Neural progenitor cell (in vitro differentiated cells): ENCODE results near the gene KLHDC4. TPM values are rescaled to one million over a fixed set of nuclear protein-coding genes. Genes with fewer than 3 reads are reported as not detected.
A peak's percentile ranks its signal among the peaks of the same experiment; 100 is the strongest.

Source experiments
- DNase-seq: peaks from one replicate; pipeline ENCODE4 v3.0.0-alpha.2; 2016; ENCODE audit warnings: low spot score
- H2AFZ ChIP-seq: fragments of 200-600 bp; sonication (generic); replicated peaks from 2 replicates; pipeline ENCODE4 v1.6.1; 2016; ENCODE audit warnings: antibody characterized with exemption
- H3F3A ChIP-seq: fragments of 200-600 bp; sonication (generic); 2 replicates; pipeline ENCODE4 v1.6.1; 2016; ENCODE audit warnings: antibody characterized with exemption, low read depth
- H3K27ac ChIP-seq: fragments of 200-600 bp; sonication (generic); 2 replicates; pipeline ENCODE4 v1.5.1; 2016; ENCODE audit warnings: mild to moderate bottlenecking
- H3K27me3 ChIP-seq: fragments of 200-600 bp; sonication (generic); 2 replicates; pipeline ENCODE4 v1.6.1; 2016; ENCODE audit warnings: mild to moderate bottlenecking, moderate library complexity
- H3K36me3 ChIP-seq: fragments of 200-600 bp; sonication (generic); 2 replicates; pipeline ENCODE4 v1.5.1; 2016
- H3K4me1 ChIP-seq: fragments of 200-600 bp; sonication (generic); 2 replicates; pipeline ENCODE4 v1.6.1; 2016; ENCODE audit warnings: mixed run types
- H3K4me2 ChIP-seq: fragments of 200-600 bp; sonication (generic); 2 replicates; pipeline ENCODE4 v1.6.1; 2016
- H3K4me3 ChIP-seq: fragments of 200-600 bp; sonication (generic); 2 replicates; pipeline ENCODE4 v1.5.1; 2016
- H3K79me2 ChIP-seq: fragments of 200-600 bp; sonication (generic); 2 replicates; pipeline ENCODE4 v1.6.1; 2016; ENCODE audit warnings: low read depth
- H3K9ac ChIP-seq: fragments of 200-600 bp; sonication (generic); 2 replicates; pipeline ENCODE4 v1.6.1; 2016
- H3K9me3 ChIP-seq: fragments of 200-600 bp; sonication (generic); 2 replicates; pipeline ENCODE4 v1.5.1; 2016; ENCODE audit warnings: low read depth
- H4K20me1 ChIP-seq: fragments of 200-600 bp; sonication (generic); 2 replicates; pipeline ENCODE4 v1.6.1; 2016; ENCODE audit warnings: low read depth
- H3K27ac Mint-ChIP-seq: 3 replicates; pipeline ENCODE4 v1.8.0; 2021; ENCODE audit warnings: mixed read lengths
- H3K27me3 Mint-ChIP-seq: 2 replicates; pipeline ENCODE4 v1.8.0; 2022; ENCODE audit warnings: low read depth, mild to moderate bottlenecking, inconsistent platforms, moderate library complexity, mixed read lengths; ENCODE audit not compliant: insufficient read depth
- H3K36me3 Mint-ChIP-seq: 3 replicates; pipeline ENCODE4 v1.8.0; 2021; ENCODE audit warnings: mixed read lengths
- H3K4me1 Mint-ChIP-seq: 3 replicates; pipeline ENCODE4 v1.8.0; 2021; ENCODE audit warnings: mixed read lengths
- H3K4me3 Mint-ChIP-seq: 3 replicates; pipeline ENCODE4 v1.8.0; 2021; ENCODE audit warnings: mild to moderate bottlenecking, moderate library complexity, mixed read lengths
- H3K9me3 Mint-ChIP-seq: 3 replicates; pipeline ENCODE4 v1.8.0; 2020; ENCODE audit warnings: mixed read lengths
- EZH2 ChIP-seq: fragments of 200-600 bp; sonication (generic); IDR thresholded peaks from 2 replicates; pipeline ENCODE4 v1.6.1; 2017; ENCODE audit warnings: antibody characterized with exemption, mild to moderate bottlenecking, moderate library complexity
- EZH2phosphoT487 ChIP-seq: fragments of 200-600 bp; sonication (generic); IDR thresholded peaks from 2 replicates; pipeline ENCODE4 v1.6.1; 2017; ENCODE audit warnings: antibody characterized with exemption
- total RNA-seq: library from RNA; depleted of rRNA; stranded (reverse); fragments of >200 nt; gene quantifications from 2 replicates; pipeline ENCODE4 v1.2.3, GENCODE V29; 2015; ENCODE audit warnings: low replicate concordance
- TF ChIP-seq, protein P1 (sequence below): fragments of 200-600 bp; sonication (generic); IDR thresholded peaks from 2 replicates; pipeline ENCODE4 v1.5.1; 2017; ENCODE audit warnings: antibody characterized with exemption, mild to moderate bottlenecking

The KLHDC4 gene
- total RNA-seq, 1 donor from 2014 or later: 19.2 TPM

DNA sequence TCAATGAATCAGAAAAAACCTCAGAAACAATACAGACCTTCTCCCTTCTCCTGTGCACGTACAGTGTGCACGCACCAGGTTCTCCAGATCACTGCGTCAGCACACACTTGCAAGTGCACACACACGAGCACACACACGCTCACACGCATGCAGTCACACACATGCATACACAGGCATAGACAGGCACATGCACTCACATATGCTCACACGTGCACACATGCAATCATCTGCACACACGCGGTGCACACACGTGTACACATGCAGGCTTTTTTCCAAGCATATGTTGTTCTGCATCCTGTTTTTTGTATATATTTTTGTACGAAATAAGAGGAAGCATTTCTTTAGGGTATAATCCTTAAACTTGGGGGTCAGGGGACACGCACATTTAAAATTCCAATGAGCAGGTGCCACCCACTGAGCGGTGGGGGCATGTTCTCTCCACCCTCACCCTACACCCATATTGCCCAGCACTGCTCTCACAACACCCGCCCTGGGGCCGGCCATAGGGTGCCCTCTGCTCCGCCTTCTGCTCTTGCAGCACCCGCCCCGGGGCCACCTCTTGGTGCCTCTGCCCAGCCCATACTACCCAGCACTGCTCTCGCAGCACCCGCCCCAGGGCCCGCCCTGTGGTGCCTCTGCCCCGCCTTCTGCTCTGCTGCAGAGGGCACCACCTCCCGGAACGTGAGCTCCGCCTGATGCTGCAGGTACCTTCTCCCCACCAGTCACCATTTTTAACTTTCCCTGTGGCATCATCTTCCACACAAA is 20.9 kb downstream of the KLHDC4 start:
- no peaks in the 10 kb centered on the region for H3F3A ChIP-seq
- Mint-ChIP-seq H3K4me3 (no peak overlapping the region), H3K27ac (no peak overlapping the region), H3K9me3 (peaks cover 5% of the 10 kb centered on the region), H3K36me3 (peaks cover 40% of the 10 kb centered on the region), H3K4me1 (peaks cover 13% of the 10 kb centered on the region), H3K27me3 (peaks cover 6% of the 10 kb centered on the region)
- H4K20me1 ChIP-seq: no peaks in the 10 kb centered on the region
- no peak overlapping the region for H3K4me2 ChIP-seq
- no peaks in the 10 kb centered on the region for H3K4me1 ChIP-seq
- DNase-seq: no peak
- H3K79me2 ChIP-seq: peaks cover 7% of the 10 kb centered on the region
- no peaks in the 10 kb centered on the region for H3K9me3 ChIP-seq
- H2AFZ ChIP-seq: no peak overlapping the region
- TF ChIP-seq, protein P1, sequence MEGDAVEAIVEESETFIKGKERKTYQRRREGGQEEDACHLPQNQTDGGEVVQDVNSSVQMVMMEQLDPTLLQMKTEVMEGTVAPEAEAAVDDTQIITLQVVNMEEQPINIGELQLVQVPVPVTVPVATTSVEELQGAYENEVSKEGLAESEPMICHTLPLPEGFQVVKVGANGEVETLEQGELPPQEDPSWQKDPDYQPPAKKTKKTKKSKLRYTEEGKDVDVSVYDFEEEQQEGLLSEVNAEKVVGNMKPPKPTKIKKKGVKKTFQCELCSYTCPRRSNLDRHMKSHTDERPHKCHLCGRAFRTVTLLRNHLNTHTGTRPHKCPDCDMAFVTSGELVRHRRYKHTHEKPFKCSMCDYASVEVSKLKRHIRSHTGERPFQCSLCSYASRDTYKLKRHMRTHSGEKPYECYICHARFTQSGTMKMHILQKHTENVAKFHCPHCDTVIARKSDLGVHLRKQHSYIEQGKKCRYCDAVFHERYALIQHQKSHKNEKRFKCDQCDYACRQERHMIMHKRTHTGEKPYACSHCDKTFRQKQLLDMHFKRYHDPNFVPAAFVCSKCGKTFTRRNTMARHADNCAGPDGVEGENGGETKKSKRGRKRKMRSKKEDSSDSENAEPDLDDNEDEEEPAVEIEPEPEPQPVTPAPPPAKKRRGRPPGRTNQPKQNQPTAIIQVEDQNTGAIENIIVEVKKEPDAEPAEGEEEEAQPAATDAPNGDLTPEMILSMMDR: no peak
- TF ChIP-seq EZH2phosphoT487 (no peak), EZH2 (no peak)
- no peak overlapping the region for H3K4me3 ChIP-seq
- no peak overlapping the region for H3K27ac ChIP-seq
- H3K9ac ChIP-seq: no peak overlapping the region
- H3K27me3 ChIP-seq: no peaks in the 10 kb centered on the region
- no peaks in the 10 kb centered on the region for H3K36me3 ChIP-seq

DNA sequence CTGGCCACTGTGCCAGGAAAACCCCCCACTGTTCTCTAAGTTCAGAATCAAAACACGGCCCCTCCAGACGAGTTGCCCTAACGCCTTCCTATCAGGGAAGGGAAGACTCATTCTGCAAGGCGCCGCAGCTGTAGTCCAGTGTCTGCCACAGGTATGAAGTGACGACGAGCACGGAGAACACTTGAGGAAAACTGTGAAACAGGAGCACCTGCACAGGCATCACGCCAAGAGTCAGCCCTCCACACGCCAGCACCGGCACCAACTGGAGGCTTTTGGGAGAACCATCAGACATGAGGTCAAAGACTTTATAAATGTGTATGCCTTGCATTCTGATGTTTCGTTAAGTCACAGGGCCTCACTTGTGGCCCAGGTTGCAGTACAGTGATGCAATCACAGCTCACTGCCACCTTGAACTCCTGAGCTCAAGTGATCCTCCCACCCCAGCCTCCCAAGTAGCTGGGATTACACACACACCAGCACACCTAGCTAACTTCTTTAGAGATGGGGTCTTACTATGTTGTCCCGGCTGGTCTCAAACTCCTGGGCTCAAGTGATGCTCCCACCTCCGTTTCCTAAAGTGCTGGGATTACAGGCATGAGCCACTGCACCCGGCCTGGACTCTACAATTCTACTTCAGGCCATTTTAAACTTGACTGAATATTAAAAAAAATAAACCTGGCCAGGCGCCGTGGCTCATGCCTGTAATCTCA is 22.9 kb downstream of the KLHDC4 start:
- Histone ChIP-seq H3K27ac (no peak overlapping the region), H3K9me3 (no peaks in the 10 kb centered on the region), H4K20me1 (no peaks in the 10 kb centered on the region), H3K36me3 (no peaks in the 10 kb centered on the region), H3K4me1 (no peaks in the 10 kb centered on the region), H3K4me3 (no peak overlapping the region), H3K79me2 (peaks cover 8% of the 10 kb centered on the region), H3K9ac (no peak overlapping the region), H3K4me2 (no peak overlapping the region), H2AFZ (no peak overlapping the region), H3F3A (no peaks in the 10 kb centered on the region), H3K27me3 (no peaks in the 10 kb centered on the region)
- Mint-ChIP-seq H3K27ac (no peak overlapping the region), H3K4me1 (peaks cover 13% of the 10 kb centered on the region), H3K27me3 (peaks cover 6% of the 10 kb centered on the region), H3K36me3 (peaks cover 34% of the 10 kb centered on the region), H3K4me3 (no peak overlapping the region), H3K9me3 (peaks cover 5% of the 10 kb centered on the region)
- TF ChIP-seq, protein P1: no peak
- TF ChIP-seq EZH2: no peak
- TF ChIP-seq EZH2phosphoT487: no peak
- DNase-seq: no peak

DNA sequence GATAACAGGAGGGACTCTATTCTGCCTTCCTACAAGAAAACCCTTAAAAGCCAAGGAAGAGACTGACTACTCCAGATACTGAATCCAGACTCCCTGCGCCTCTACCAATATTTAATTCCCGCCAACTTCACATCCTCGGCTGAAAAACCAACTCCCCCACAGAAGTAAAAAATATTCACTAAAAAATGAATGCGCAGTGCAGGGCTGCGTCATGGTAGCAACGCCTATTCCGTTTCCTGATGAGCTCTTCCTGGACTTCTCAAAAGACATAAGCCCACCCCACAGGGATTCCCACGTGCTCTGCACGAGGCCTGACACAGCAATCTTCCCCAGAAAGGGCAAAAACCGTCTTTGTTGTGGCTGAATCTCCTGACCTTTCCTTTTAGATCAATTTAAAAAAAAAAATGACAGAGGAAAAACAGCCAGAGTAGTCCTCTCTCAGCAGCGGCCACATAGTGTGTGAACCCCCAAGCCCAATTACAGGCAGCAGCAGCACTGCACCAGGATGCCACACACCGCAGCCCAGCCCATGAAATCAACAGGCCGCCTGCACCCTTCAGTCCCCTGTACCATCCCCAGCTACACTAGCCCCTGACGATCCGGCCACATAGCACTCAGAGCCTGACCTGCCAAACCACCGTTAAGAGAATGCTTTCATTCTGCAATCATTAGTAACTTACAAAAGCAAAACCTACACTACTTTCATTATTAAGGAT is 23.9 kb downstream of the KLHDC4 start:
- Histone ChIP-seq H3F3A (no peaks in the 10 kb centered on the region), H3K4me2 (no peak overlapping the region), H3K9ac (no peak overlapping the region), H3K9me3 (no peaks in the 10 kb centered on the region), H3K36me3 (no peaks in the 10 kb centered on the region), H4K20me1 (no peaks in the 10 kb centered on the region), H3K79me2 (peaks cover 8% of the 10 kb centered on the region), H2AFZ (no peak overlapping the region), H3K27ac (no peak overlapping the region), H3K27me3 (no peaks in the 10 kb centered on the region), H3K4me3 (no peak overlapping the region), H3K4me1 (no peaks in the 10 kb centered on the region)
- no peak overlapping the region for H3K4me3 Mint-ChIP-seq
- H3K4me1 Mint-ChIP-seq: peaks cover 13% of the 10 kb centered on the region
- H3K27ac Mint-ChIP-seq: peak overlapping the region; percentile 31
- TF ChIP-seq, protein P1: no peak
- no peak for TF ChIP-seq EZH2phosphoT487
- DNase-seq: no peak
- H3K36me3 Mint-ChIP-seq: peaks cover 33% of the 10 kb centered on the region
- peaks cover 6% of the 10 kb centered on the region for H3K27me3 Mint-ChIP-seq
- H3K9me3 Mint-ChIP-seq: peaks cover 5% of the 10 kb centered on the region
